Measurements from ENCODE around the gene KRTAP12-2. TPM values are rescaled to one million over a fixed set of nuclear protein-coding genes. Genes with fewer than 3 reads are reported as not detected.
"Not testable (repeated sequence)": the region's sequence is repeated elsewhere in the genome, so short reads cannot be mapped to it uniquely, and the experiment has no call there.

KRTAP12-2 gene
- polyA plus RNA-seq, 2 donors: not detected

DNA sequence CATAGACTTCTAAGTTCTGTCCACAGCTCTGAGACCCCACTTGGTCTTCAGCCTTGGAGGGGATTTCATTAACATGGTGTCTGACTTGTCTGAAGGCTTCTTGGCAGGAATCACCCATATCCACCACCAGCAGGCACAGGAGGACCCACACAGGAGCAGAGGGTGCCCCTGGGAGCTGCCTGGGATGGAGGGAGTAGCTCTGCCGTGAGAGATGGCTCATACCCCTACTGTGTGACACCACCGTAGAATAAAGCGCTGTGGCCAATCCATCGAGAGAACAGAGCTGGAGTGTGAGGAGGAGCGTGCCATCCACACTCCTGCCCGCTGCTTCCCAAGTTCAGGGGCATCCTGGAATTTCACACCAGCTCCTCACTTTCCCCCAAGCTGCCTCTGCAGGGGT lies 18.3 kb upstream of the KRTAP12-2 start:
- not testable (repeated sequence) for H3K4me3 ChIP-seq (ENCODE audit: low read depth in 1 of 2, low read length in 2 of 2); H3K27me3 ChIP-seq (ENCODE audit: control insufficient read depth in 1 of 2, insufficient read depth in 2 of 2, low read length in 2 of 2); H3K4me1 ChIP-seq (ENCODE audit: control insufficient read depth in 2 of 2, insufficient read depth in 2 of 2, low read length in 1 of 2); H3K36me3 ChIP-seq (ENCODE audit: control insufficient read depth in 2 of 2, insufficient read depth in 2 of 2, low read length in 1 of 2); H3K9me3 ChIP-seq (ENCODE audit: control insufficient read depth in 2 of 2, insufficient read depth in 1 of 2, low read depth in 1 of 2, low read length in 1 of 2); H3K27ac ChIP-seq (ENCODE audit: low read depth in 2 of 2, low read length in 1 of 2)
- 74 to 82% methylated on average over 6 of the region's 6 CpGs for WGBS, 2 donors

DNA sequence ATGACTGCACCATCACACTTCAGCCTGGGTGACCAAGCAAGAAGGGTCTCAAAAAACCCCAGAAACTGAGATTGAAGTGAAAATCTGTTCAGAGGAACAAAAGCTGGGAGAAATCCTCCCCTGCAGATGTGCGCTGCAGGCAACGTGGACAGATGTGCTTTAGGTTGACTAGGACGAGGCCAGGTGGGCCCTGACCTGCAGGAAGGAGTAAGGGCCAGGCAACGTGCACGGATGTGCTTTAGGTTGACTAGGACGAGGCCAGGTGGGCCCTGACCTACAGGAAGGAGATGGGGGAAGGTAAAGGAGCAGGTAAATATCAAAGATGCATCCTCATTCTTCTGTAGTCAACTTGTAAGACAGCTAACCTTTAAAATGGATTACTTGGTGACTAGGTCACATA lies 17.8 kb upstream of the KRTAP12-2 start:
- Histone ChIP-seq H3K4me3 (ENCODE audit: low read depth in 1 of 2, low read length in 2 of 2) (no peak overlapping the region), H3K27me3 (ENCODE audit: control insufficient read depth in 1 of 2, insufficient read depth in 2 of 2, low read length in 2 of 2) (peaks cover 0 to 2% of the 10 kb centered on the region in 2 donors), H3K27ac (ENCODE audit: low read depth in 2 of 2, low read length in 1 of 2) (no peak overlapping the region), H3K4me1 (ENCODE audit: control insufficient read depth in 2 of 2, insufficient read depth in 2 of 2, low read length in 1 of 2) (no peaks in the 10 kb centered on the region), H3K36me3 (ENCODE audit: control insufficient read depth in 2 of 2, insufficient read depth in 2 of 2, low read length in 1 of 2) (no peaks in the 10 kb centered on the region), H3K9me3 (ENCODE audit: control insufficient read depth in 2 of 2, insufficient read depth in 1 of 2, low read depth in 1 of 2, low read length in 1 of 2) (no peaks in the 10 kb centered on the region)
- 64 to 68% methylated on average over 6 of the region's 6 CpGs for WGBS, 2 donors

DNA sequence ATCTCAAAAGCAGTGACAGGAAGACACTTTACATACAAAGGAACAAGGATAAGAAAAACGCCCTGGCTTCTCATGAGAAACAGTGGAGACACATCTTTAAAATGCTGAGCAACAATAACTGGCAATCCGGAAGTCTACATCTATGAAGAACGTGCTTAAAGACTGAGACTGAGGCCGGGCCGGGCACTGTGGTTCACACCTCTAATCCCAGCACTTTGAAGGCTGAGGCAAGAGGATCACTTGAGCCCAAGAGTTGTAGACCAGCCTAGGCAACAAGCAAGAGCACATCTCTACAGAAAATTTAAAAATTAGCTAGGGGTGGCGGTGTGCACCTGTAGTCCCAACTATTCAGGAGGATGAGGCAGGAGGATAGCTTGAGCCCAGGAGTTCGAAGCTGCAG lies 17.4 kb upstream of the KRTAP12-2 start:
- peaks cover 0 to 2% of the 10 kb centered on the region in 2 donors for H3K27me3 ChIP-seq (ENCODE audit: control insufficient read depth in 1 of 2, insufficient read depth in 2 of 2, low read length in 2 of 2)
- WGBS, 2 donors: 74 to 84% methylated on average over 7 of the region's 7 CpGs
- no peaks in the 10 kb centered on the region for H3K36me3 ChIP-seq (ENCODE audit: control insufficient read depth in 2 of 2, insufficient read depth in 2 of 2, low read length in 1 of 2)
- H3K9me3 ChIP-seq (ENCODE audit: control insufficient read depth in 2 of 2, insufficient read depth in 1 of 2, low read depth in 1 of 2, low read length in 1 of 2): no peaks in the 10 kb centered on the region
- H3K4me1 ChIP-seq (ENCODE audit: control insufficient read depth in 2 of 2, insufficient read depth in 2 of 2, low read length in 1 of 2): no peaks in the 10 kb centered on the region
- H3K4me3 ChIP-seq (ENCODE audit: low read depth in 1 of 2, low read length in 2 of 2): no peak overlapping the region
- no peak overlapping the region for H3K27ac ChIP-seq (ENCODE audit: low read depth in 2 of 2, low read length in 1 of 2)

DNA sequence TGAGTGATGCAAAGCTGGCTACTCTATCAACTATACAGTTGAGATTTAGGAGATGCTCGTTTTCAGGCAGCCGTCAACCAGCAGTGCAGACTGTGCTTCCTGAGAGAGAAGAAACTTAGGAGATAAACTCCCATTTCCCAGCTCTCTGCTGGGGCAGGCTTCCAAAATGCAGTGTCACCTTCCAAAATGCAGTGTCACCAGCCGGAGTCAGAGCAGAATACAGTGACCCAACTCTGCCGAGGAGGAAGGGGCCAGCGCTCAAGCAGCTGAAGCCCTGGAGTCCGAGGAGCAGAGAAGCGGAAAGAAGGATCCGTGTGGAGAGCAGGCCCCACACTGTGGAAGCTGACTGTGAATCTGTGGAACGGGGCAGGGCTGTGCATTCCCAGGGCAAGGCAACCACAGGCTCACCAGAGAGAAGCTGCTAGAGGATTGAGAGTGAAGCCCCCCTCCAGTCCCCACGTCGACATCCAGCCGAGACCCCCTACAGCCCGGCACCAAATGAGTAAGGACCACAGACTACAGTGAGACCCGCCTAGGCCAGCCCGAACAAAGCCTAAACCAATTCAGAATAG lies 15.9 kb upstream of the KRTAP12-2 start:
- Histone ChIP-seq H3K4me3 (ENCODE audit: low read depth in 1 of 2, low read length in 2 of 2) (no peak overlapping the region), H3K36me3 (ENCODE audit: control insufficient read depth in 2 of 2, insufficient read depth in 2 of 2, low read length in 1 of 2) (no peaks in the 10 kb centered on the region), H3K27me3 (ENCODE audit: control insufficient read depth in 1 of 2, insufficient read depth in 2 of 2, low read length in 2 of 2) (no peaks in the 10 kb centered on the region), H3K9me3 (ENCODE audit: control insufficient read depth in 2 of 2, insufficient read depth in 1 of 2, low read depth in 1 of 2, low read length in 1 of 2) (no peaks in the 10 kb centered on the region), H3K27ac (ENCODE audit: low read depth in 2 of 2, low read length in 1 of 2) (no peak overlapping the region), H3K4me1 (ENCODE audit: control insufficient read depth in 2 of 2, insufficient read depth in 2 of 2, low read length in 1 of 2) (no peaks in the 10 kb centered on the region)
- WGBS, 2 donors: 82% methylated on average over 15 of the region's 15 CpGs

DNA sequence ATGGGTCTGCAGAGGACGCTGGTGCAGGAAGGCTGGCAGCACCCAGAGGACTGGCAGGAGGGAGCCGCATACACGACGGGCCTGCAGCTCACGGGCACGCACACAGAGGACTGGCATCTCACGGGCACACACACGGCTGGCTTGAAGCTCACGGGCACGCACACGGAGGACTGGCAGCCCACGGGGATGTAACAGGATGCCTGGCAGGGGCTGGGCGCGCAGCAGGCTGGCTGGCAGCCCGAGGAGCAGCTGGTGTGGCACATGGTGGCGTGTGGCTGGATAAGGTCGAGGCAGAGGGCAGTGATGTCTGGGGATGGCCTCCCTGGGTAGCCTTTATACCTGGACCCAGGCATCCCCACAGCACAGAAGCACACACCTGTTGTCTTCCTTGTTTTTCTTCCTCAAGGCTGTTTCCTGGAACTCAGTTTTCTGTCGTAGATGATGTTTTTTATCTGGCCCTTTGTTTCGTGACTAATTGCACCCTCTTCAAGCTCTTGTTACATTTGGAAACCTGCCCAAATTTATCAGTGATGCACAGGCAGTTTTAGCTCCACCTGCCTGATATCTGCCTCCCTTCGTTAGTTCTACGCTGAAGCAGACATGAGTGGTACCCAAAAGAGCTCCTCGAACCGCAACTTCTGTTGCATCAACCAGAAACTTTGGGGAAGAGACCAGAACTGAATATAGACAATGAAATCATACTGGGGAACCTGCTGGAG lies 15.3 kb upstream of the KRTAP12-2 start, which contains the start of gene KRTAP12-1:
TSS of gene KRTAP12-1 (minus strand) at position 303 of the 719 bp plus-strand sequence. CDS start at position 263, 40 bp downstream.
- no peaks in the 10 kb centered on the region for H3K4me1 ChIP-seq (ENCODE audit: control insufficient read depth in 2 of 2, insufficient read depth in 2 of 2, low read length in 1 of 2)
- H3K9me3 ChIP-seq (ENCODE audit: control insufficient read depth in 2 of 2, insufficient read depth in 1 of 2, low read depth in 1 of 2, low read length in 1 of 2): no peaks in the 10 kb centered on the region
- 71 to 79% methylated on average over 23 of the region's 23 CpGs for WGBS, 2 donors
- H3K27me3 ChIP-seq (ENCODE audit: control insufficient read depth in 1 of 2, insufficient read depth in 2 of 2, low read length in 2 of 2): no peaks in the 10 kb centered on the region
- H3K36me3 ChIP-seq (ENCODE audit: control insufficient read depth in 2 of 2, insufficient read depth in 2 of 2, low read length in 1 of 2): no peaks in the 10 kb centered on the region
- no peak within 1 kb of the TSS for H3K4me3 ChIP-seq (ENCODE audit: low read depth in 1 of 2, low read length in 2 of 2)
- H3K27ac ChIP-seq (ENCODE audit: low read depth in 2 of 2, low read length in 1 of 2): no peak within 1 kb of the TSS

DNA sequence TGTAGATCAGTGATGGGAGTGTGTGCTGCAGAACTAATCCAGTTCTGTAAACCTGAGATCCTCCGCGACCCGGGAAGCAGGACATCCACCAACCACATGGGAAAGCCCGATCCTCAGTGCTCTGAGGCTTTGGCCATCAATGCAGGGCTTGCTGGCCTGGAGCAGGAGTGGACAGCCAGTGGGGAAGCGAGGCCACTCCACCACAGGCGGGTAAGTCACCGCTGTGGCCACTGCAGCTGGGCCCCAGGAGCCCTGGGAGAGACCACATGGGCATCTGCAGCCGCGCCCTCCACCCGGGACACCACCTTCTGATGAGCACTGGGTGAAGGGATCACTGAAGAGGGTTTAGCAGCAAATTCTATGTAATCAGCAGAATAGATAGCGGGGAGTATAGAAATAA lies 14.4 kb upstream of the KRTAP12-2 start:
- H3K27me3 ChIP-seq (ENCODE audit: control insufficient read depth in 1 of 2, insufficient read depth in 2 of 2, low read length in 2 of 2): no peaks in the 10 kb centered on the region
- no peaks in the 10 kb centered on the region for H3K9me3 ChIP-seq (ENCODE audit: control insufficient read depth in 2 of 2, insufficient read depth in 1 of 2, low read depth in 1 of 2, low read length in 1 of 2)
- H3K27ac ChIP-seq (ENCODE audit: low read depth in 2 of 2, low read length in 1 of 2): no peak overlapping the region
- no peaks in the 10 kb centered on the region for H3K36me3 ChIP-seq (ENCODE audit: control insufficient read depth in 2 of 2, insufficient read depth in 2 of 2, low read length in 1 of 2)
- 68 to 81% methylated on average over 11 of the region's 11 CpGs for WGBS, 2 donors
- H3K4me3 ChIP-seq (ENCODE audit: low read depth in 1 of 2, low read length in 2 of 2): no peak overlapping the region
- no peaks in the 10 kb centered on the region for H3K4me1 ChIP-seq (ENCODE audit: control insufficient read depth in 2 of 2, insufficient read depth in 2 of 2, low read length in 1 of 2)

DNA sequence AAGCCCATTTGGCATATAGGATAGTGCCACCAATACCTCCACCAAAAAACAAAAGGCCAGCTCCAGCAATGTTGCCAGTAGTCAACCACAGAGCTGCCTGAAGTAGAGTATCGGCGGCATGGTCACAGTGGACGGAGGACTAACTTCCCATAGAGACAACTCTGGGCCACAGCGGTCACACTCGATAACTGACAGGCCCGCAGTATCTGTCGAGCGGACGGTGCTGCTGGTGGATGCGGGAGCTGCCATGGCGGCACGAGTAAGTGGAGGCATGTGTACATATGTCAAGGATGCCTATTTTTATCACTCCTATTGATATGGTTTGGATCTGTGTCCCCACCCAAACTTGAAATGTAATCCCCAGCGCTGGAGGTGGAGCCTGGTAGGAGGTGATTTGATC lies 11.2 kb upstream of the KRTAP12-2 start:
- WGBS, 2 donors: 92 to 94% methylated on average over 13 of the region's 13 CpGs
- no peak overlapping the region for H3K4me3 ChIP-seq (ENCODE audit: low read depth in 1 of 2, low read length in 2 of 2)
- H3K27ac ChIP-seq (ENCODE audit: low read depth in 2 of 2, low read length in 1 of 2): no peak overlapping the region
- H3K36me3 ChIP-seq (ENCODE audit: control insufficient read depth in 2 of 2, insufficient read depth in 2 of 2, low read length in 1 of 2): no peaks in the 10 kb centered on the region
- no peaks in the 10 kb centered on the region for H3K9me3 ChIP-seq (ENCODE audit: control insufficient read depth in 2 of 2, insufficient read depth in 1 of 2, low read depth in 1 of 2, low read length in 1 of 2)
- no peaks in the 10 kb centered on the region for H3K27me3 ChIP-seq (ENCODE audit: control insufficient read depth in 1 of 2, insufficient read depth in 2 of 2, low read length in 2 of 2)
- no peaks in the 10 kb centered on the region for H3K4me1 ChIP-seq (ENCODE audit: control insufficient read depth in 2 of 2, insufficient read depth in 2 of 2, low read length in 1 of 2)

DNA sequence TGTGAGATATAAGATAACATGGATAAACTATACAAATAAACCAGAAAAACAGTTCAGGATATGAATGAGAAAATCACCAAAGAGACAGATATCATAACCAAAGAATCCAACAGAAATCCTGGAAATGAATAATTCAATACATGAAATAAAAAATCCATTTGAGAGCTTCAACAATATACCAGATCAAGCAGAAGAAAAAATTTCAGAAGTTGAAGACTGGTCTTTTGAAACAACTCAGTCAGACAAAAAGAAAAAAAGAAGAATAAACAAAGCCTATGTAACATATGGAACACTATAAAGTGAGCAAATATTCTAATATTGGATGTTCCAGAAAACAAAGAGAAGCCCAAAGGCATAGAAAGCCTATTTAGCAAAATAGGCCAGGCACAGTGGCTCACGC lies 5.2 kb upstream of the KRTAP12-2 start:
- no peaks in the 10 kb centered on the region for H3K36me3 ChIP-seq (ENCODE audit: control insufficient read depth in 2 of 2, insufficient read depth in 2 of 2, low read length in 1 of 2)
- no peak overlapping the region for H3K4me3 ChIP-seq (ENCODE audit: low read depth in 1 of 2, low read length in 2 of 2)
- H3K27me3 ChIP-seq (ENCODE audit: control insufficient read depth in 1 of 2, insufficient read depth in 2 of 2, low read length in 2 of 2): no peaks in the 10 kb centered on the region
- no peak overlapping the region for H3K27ac ChIP-seq (ENCODE audit: low read depth in 2 of 2, low read length in 1 of 2)
- peaks cover 2 to 6% of the 10 kb centered on the region in 2 donors for H3K9me3 ChIP-seq (ENCODE audit: control insufficient read depth in 2 of 2, insufficient read depth in 1 of 2, low read depth in 1 of 2, low read length in 1 of 2)
- no peaks in the 10 kb centered on the region for H3K4me1 ChIP-seq (ENCODE audit: control insufficient read depth in 2 of 2, insufficient read depth in 2 of 2, low read length in 1 of 2)
- WGBS, 2 donors: 88 to 96% methylated on average over 1 of the region's 1 CpG

DNA sequence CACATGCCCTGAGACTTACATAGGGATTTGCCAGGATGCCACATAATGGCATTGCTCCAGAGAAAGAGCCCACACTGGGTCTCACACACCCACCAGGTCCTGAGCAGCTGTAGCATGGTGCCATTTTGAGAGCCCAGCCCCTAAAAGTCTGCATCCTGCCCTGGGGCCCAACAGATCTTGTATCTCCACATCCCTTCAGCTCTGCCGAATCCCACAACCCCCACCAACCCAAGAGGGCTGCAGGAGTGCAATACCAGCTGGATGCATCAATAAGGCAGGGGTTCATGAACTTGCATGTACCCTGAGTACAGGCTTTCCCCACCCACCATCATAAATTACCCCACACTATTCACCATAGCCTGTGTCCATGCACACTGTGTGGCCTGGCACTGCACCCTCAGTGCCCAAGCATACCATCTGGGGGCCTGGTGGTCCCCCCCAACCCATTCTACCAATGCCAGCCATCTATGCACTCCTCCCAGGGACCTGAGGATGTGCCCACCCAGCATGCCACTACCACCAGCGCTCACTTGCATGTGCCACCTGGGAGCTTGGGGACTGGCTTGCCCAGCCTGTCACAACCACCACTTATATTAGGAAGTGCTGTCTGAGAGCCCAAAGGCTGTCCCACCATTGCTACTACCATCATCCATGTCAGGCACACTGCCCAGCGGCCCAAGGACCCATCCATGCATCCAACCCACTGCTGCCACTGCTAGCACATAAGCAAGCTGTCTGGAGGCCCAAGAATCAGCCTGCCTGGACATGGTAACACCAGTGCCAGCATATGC lies 4.1 kb upstream of the KRTAP12-2 start:
- no peak overlapping the region for H3K4me3 ChIP-seq (ENCODE audit: low read depth in 1 of 2, low read length in 2 of 2)
- H3K27me3 ChIP-seq (ENCODE audit: control insufficient read depth in 1 of 2, insufficient read depth in 2 of 2, low read length in 2 of 2): no peaks in the 10 kb centered on the region
- peaks cover 2 to 6% of the 10 kb centered on the region in 2 donors for H3K9me3 ChIP-seq (ENCODE audit: control insufficient read depth in 2 of 2, insufficient read depth in 1 of 2, low read depth in 1 of 2, low read length in 1 of 2)
- 69 to 84% methylated on average over 3 of the region's 3 CpGs for WGBS, 2 donors
- no peak overlapping the region for H3K27ac ChIP-seq (ENCODE audit: low read depth in 2 of 2, low read length in 1 of 2)
- H3K4me1 ChIP-seq (ENCODE audit: control insufficient read depth in 2 of 2, insufficient read depth in 2 of 2, low read length in 1 of 2): no peaks in the 10 kb centered on the region
- no peaks in the 10 kb centered on the region for H3K36me3 ChIP-seq (ENCODE audit: control insufficient read depth in 2 of 2, insufficient read depth in 2 of 2, low read length in 1 of 2)

Measured in esophagus (tissue), 2 donors.